Measurements from ENCODE around the gene PAK6. TPM values are rescaled to one million over a fixed set of nuclear protein-coding genes. Genes with fewer than 3 reads are reported as not detected.

PAK6 gene
- 1.3 TPM for polyA plus RNA-seq (2012; ENCODE audit: low read depth, missing spikeins)

GRCh38 chr15:40238532-40239403 is at the start of gene PAK6:
Gene PAK6, plus strand, starts transcription at chr15:40239063. Its CDS starts 25,723 bp downstream, at chr15:40264786.
- DNase-seq (ENCODE audit: insufficient read length, low spot score) (no peak), FAIRE-seq (peak; percentile 60)
- TF ChIP-seq POLR2A (IDR thresholded peaks at IDR 0.05; ENCODE audit: low read depth, low read length) (no peak), POU2F2 (IDR thresholded peaks at IDR 0.05; ENCODE audit: low read depth, low read length) (0 out of 2 replicates have a peak, but pooled peaks have one; percentile 33)

- TF ChIP-seq PAX5 (IDR thresholded peaks at IDR 0.05; ENCODE audit: insufficient read depth, low read length, severe bottlenecking) (no peak), POLR2AphosphoS5 (IDR thresholded peaks at IDR 0.05; ENCODE audit: low read depth, low read length) (no peak), SPI1 (IDR thresholded peaks at IDR 0.05; ENCODE audit: low read depth, low read length) (no peak), POU2F2 (IDR thresholded peaks at IDR 0.05; ENCODE audit: low read depth, low read length) (no peak)
Observed at GRCh38 chr15:40190591-40190990, 48.3 kb upstream of the PAK6 start.

GRCh38 chr15:40192942-40193341 is 45.9 kb upstream of the PAK6 start:
- FAIRE-seq (no peak), DNase-seq (ENCODE audit: insufficient read length, low spot score) (no peak)
- TF ChIP-seq POLR2A (IDR thresholded peaks at IDR 0.05; ENCODE audit: low read depth, low read length): no peak
- TF ChIP-seq TAF1 (IDR thresholded peaks at IDR 0.05; ENCODE audit: low read depth, low read length): no peak
- TF ChIP-seq SPI1 (IDR thresholded peaks at IDR 0.05; ENCODE audit: low read depth, low read length): no peak
- TF ChIP-seq POU2F2 (IDR thresholded peaks at IDR 0.05; ENCODE audit: low read depth, low read length): no peak
- TF ChIP-seq POLR2AphosphoS5 (IDR thresholded peaks at IDR 0.05; ENCODE audit: low read depth, low read length): no peak
- TF ChIP-seq PAX5 (IDR thresholded peaks at IDR 0.05; ENCODE audit: insufficient read depth, low read length, severe bottlenecking): no peak

More at GRCh38 chr15:40190591-40190990, 48.3 kb upstream of the PAK6 start:
- no peak for DNase-seq (ENCODE audit: insufficient read length, low spot score)
- FAIRE-seq: no peak

- DNase-seq (ENCODE audit: insufficient read length, low spot score) (no peak), FAIRE-seq (peak; percentile 62)
- TF ChIP-seq POU2F2 (IDR thresholded peaks at IDR 0.05; ENCODE audit: low read depth, low read length) (no peak), POLR2A (IDR thresholded peaks at IDR 0.05; ENCODE audit: low read depth, low read length) (no peak), TAF1 (IDR thresholded peaks at IDR 0.05; ENCODE audit: low read depth, low read length) (no peak), SPI1 (IDR thresholded peaks at IDR 0.05; ENCODE audit: low read depth, low read length) (no peak), POLR2AphosphoS5 (IDR thresholded peaks at IDR 0.05; ENCODE audit: low read depth, low read length) (no peak), PAX5 (IDR thresholded peaks at IDR 0.05; ENCODE audit: insufficient read depth, low read length, severe bottlenecking) (no peak)
Observed at GRCh38 chr15:40197434-40197833, 41.4 kb upstream of the PAK6 start.

- no peak for DNase-seq (ENCODE audit: insufficient read length, low spot score)
- TF ChIP-seq TAF1 (IDR thresholded peaks at IDR 0.05; ENCODE audit: low read depth, low read length) (no peak), SPI1 (IDR thresholded peaks at IDR 0.05; ENCODE audit: low read depth, low read length) (peak; percentile 53), POLR2A (IDR thresholded peaks at IDR 0.05; ENCODE audit: low read depth, low read length) (no peak), POLR2AphosphoS5 (IDR thresholded peaks at IDR 0.05; ENCODE audit: low read depth, low read length) (no peak), PAX5 (IDR thresholded peaks at IDR 0.05; ENCODE audit: insufficient read depth, low read length, severe bottlenecking) (no peak), POU2F2 (IDR thresholded peaks at IDR 0.05; ENCODE audit: low read depth, low read length) (no peak)
- FAIRE-seq: no peak
Observed at GRCh38 chr15:40198355-40199085, 40.3 kb upstream of the PAK6 start.

GRCh38 chr15:40204100-40204499 is 34.8 kb upstream of the PAK6 start:
- FAIRE-seq (no peak), DNase-seq (ENCODE audit: insufficient read length, low spot score) (no peak)
- TF ChIP-seq PAX5 (IDR thresholded peaks at IDR 0.05; ENCODE audit: insufficient read depth, low read length, severe bottlenecking) (no peak), POU2F2 (IDR thresholded peaks at IDR 0.05; ENCODE audit: low read depth, low read length) (no peak), POLR2A (IDR thresholded peaks at IDR 0.05; ENCODE audit: low read depth, low read length) (no peak)

GRCh38 chr15:40217166-40217824 is 21.6 kb upstream of the PAK6 start:
- peak; percentile 96 for FAIRE-seq

GRCh38 chr15:40219801-40220200 is 19.1 kb upstream of the PAK6 start:
- DNase-seq (ENCODE audit: insufficient read length, low spot score) (no peak), FAIRE-seq (no peak)

More at GRCh38 chr15:40217166-40217824, 21.6 kb upstream of the PAK6 start:
- TF ChIP-seq PAX5 (IDR thresholded peaks at IDR 0.05; ENCODE audit: insufficient read depth, low read length, severe bottlenecking) (no peak), POLR2A (IDR thresholded peaks at IDR 0.05; ENCODE audit: low read depth, low read length) (no peak), POU2F2 (IDR thresholded peaks at IDR 0.05; ENCODE audit: low read depth, low read length) (no peak), SPI1 (IDR thresholded peaks at IDR 0.05; ENCODE audit: low read depth, low read length) (no peak), POLR2AphosphoS5 (IDR thresholded peaks at IDR 0.05; ENCODE audit: low read depth, low read length) (no peak), TAF1 (IDR thresholded peaks at IDR 0.05; ENCODE audit: low read depth, low read length) (no peak)
- DNase-seq (ENCODE audit: insufficient read length, low spot score): no peak

GRCh38 chr15:40222131-40222530 is 16.7 kb upstream of the PAK6 start:
- FAIRE-seq: no peak
- no peak for DNase-seq (ENCODE audit: insufficient read length, low spot score)
- TF ChIP-seq TAF1 (IDR thresholded peaks at IDR 0.05; ENCODE audit: low read depth, low read length) (no peak), PAX5 (IDR thresholded peaks at IDR 0.05; ENCODE audit: insufficient read depth, low read length, severe bottlenecking) (no peak), POU2F2 (IDR thresholded peaks at IDR 0.05; ENCODE audit: low read depth, low read length) (no peak), SPI1 (IDR thresholded peaks at IDR 0.05; ENCODE audit: low read depth, low read length) (no peak), POLR2AphosphoS5 (IDR thresholded peaks at IDR 0.05; ENCODE audit: low read depth, low read length) (no peak), POLR2A (IDR thresholded peaks at IDR 0.05; ENCODE audit: low read depth, low read length) (no peak)

More at GRCh38 chr15:40219801-40220200, 19.1 kb upstream of the PAK6 start:
- TF ChIP-seq POU2F2 (IDR thresholded peaks at IDR 0.05; ENCODE audit: low read depth, low read length): no peak
- no peak for TF ChIP-seq TAF1 (IDR thresholded peaks at IDR 0.05; ENCODE audit: low read depth, low read length)
- no peak for TF ChIP-seq PAX5 (IDR thresholded peaks at IDR 0.05; ENCODE audit: insufficient read depth, low read length, severe bottlenecking)
- no peak for TF ChIP-seq POLR2AphosphoS5 (IDR thresholded peaks at IDR 0.05; ENCODE audit: low read depth, low read length)
- TF ChIP-seq POLR2A (IDR thresholded peaks at IDR 0.05; ENCODE audit: low read depth, low read length): no peak
- no peak for TF ChIP-seq SPI1 (IDR thresholded peaks at IDR 0.05; ENCODE audit: low read depth, low read length)

Data from GM12891 (cell line).